ENCODE results near the gene NFIB.

- TF ChIP-seq POLR2A (IDR thresholded peaks at IDR 0.05) (no peak), CTCF (IDR thresholded peaks at IDR 0.05) (no peak)
Observed at GRCh38 chr9:14127656-14128055, 186.3 kb downstream of the NFIB start.

All from body of pancreas (tissue), 4 donors.